GM23338 (cell line): ENCODE data around the gene STEAP1B.

Experiments
- CREB1 ChIP-seq: fragments of 250-450 bp; sonication (Bioruptor Pico); IDR thresholded peaks from 2 replicates; pipeline ENCODE4 v1.5.0; 2020; ENCODE audit warnings: low read depth, mild to moderate bottlenecking, moderate library complexity
- CTCF ChIP-seq, 2 experiments: fragments of 200-600 bp in 1 of 2; sonication (generic) in 1 of 2; conservative IDR thresholded peaks; 2 replicates each; pipeline versions ENCODE4 v1.5.1 to v1.6.1; 2016 to 2017; ENCODE audit warnings: antibody characterized with exemption in 2 of 2, low read depth in 2 of 2, mild to moderate bottlenecking in 2 of 2, moderate library complexity in 1 of 2
- ETS1 ChIP-seq: IDR thresholded peaks from 2 replicates; pipeline ENCODE4 v1.6.1; 2016; ENCODE audit warnings: antibody characterized with exemption
- EZH2 ChIP-seq: fragments of 200-600 bp; sonication (generic); IDR thresholded peaks from one replicate; pipeline ENCODE4 v1.8.0; 2017; ENCODE audit warnings: antibody characterized with exemption, mild to moderate bottlenecking, low read depth; ENCODE audit not compliant: unreplicated experiment
- EZH2phosphoT487 ChIP-seq: fragments of 200-600 bp; sonication (generic); IDR thresholded peaks from one replicate; pipeline ENCODE4 v1.8.1; 2018; ENCODE audit warnings: antibody characterized with exemption; ENCODE audit not compliant: unreplicated experiment
- POLR2AphosphoS5 ChIP-seq: IDR thresholded peaks from 2 replicates; pipeline ENCODE4 v1.6.1; 2016; ENCODE audit warnings: antibody characterized with exemption, low read depth
- REST ChIP-seq: IDR thresholded peaks from one replicate; pipeline ENCODE4 v1.6.1; 2018; ENCODE audit warnings: antibody characterized with exemption; ENCODE audit not compliant: unreplicated experiment
- ZNF331 ChIP-seq: fragments of 250-450 bp; sonication (Bioruptor Pico); IDR thresholded peaks from 2 replicates; pipeline ENCODE4 v1.5.0; 2020; ENCODE audit warnings: low read depth, mild to moderate bottlenecking, moderate library complexity

- no peak for TF ChIP-seq CTCF (conservative IDR thresholded peaks at IDR 0.05; ENCODE audit: low read depth in 2 of 2)
- no peak for TF ChIP-seq EZH2
- no peak for TF ChIP-seq CREB1 (CRISPR knock-in tag)
- no peak for TF ChIP-seq POLR2AphosphoS5
- TF ChIP-seq REST, result no peak
- TF ChIP-seq EZH2phosphoT487, result no peak
- TF ChIP-seq ZNF331, result no peak
- no peak for TF ChIP-seq ETS1
Measured at GRCh38 chr7:22373388-22373787, 126.6 kb downstream of the STEAP1B start.
